ENCODE measurements around the gene TMEM204. TPM values are rescaled to one million over a fixed set of nuclear protein-coding genes. Genes with fewer than 3 reads are reported as not detected.

Gene TMEM204
- total RNA-seq, 6 donors from 2014 or later = 31.4 to 112 (median 48.4) TPM

DNA sequence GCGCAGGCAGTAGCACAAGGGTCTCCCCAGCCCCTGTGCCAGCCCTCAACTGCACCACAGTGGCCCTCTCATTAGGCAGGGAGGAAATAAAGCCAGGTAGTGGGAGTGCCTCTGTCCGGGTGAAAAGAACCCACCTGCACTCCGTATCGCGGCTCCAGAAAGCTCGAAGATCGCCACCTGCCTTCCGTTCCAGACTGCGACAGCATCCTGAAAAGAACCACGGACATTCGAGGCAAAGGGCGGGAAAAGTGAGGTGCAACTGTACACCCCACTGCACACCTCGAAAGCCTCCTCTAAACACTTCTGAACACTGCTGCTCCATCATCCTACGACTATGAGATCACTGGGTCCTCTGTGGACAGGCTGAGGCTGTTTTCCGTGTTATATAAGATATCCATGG lies 49.7 kb downstream of the TMEM204 start:
- H3K9me3 ChIP-seq = no peaks in the 10 kb centered on the region
- no peaks in the 10 kb centered on the region for H3K4me1 ChIP-seq
- DNase-seq (no peak), ATAC-seq (ENCODE audit: low FRiP score in 2 of 2) (no peak)
- 84% methylated on average over 10 to 15 of the region's 15 CpGs for WGBS, 2 donors
- no peaks in the 10 kb centered on the region for H3K27me3 ChIP-seq
- H3K27ac ChIP-seq = no peak overlapping the region
- H3K4me3 ChIP-seq = no peak overlapping the region
- no peak for TF ChIP-seq POLR2AphosphoS5 (IDR thresholded peaks at IDR 0.05)
- TF ChIP-seq POLR2A (IDR thresholded peaks at IDR 0.05) = no peak
- no peak for TF ChIP-seq EP300 (IDR thresholded peaks at IDR 0.05)
- TF ChIP-seq, protein P1, sequence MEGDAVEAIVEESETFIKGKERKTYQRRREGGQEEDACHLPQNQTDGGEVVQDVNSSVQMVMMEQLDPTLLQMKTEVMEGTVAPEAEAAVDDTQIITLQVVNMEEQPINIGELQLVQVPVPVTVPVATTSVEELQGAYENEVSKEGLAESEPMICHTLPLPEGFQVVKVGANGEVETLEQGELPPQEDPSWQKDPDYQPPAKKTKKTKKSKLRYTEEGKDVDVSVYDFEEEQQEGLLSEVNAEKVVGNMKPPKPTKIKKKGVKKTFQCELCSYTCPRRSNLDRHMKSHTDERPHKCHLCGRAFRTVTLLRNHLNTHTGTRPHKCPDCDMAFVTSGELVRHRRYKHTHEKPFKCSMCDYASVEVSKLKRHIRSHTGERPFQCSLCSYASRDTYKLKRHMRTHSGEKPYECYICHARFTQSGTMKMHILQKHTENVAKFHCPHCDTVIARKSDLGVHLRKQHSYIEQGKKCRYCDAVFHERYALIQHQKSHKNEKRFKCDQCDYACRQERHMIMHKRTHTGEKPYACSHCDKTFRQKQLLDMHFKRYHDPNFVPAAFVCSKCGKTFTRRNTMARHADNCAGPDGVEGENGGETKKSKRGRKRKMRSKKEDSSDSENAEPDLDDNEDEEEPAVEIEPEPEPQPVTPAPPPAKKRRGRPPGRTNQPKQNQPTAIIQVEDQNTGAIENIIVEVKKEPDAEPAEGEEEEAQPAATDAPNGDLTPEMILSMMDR (IDR thresholded peaks at IDR 0.05) = no peak
- peaks cover 6 to 65% (median 28%) of the 10 kb centered on the region in 4 donors for H3K36me3 ChIP-seq

DNA sequence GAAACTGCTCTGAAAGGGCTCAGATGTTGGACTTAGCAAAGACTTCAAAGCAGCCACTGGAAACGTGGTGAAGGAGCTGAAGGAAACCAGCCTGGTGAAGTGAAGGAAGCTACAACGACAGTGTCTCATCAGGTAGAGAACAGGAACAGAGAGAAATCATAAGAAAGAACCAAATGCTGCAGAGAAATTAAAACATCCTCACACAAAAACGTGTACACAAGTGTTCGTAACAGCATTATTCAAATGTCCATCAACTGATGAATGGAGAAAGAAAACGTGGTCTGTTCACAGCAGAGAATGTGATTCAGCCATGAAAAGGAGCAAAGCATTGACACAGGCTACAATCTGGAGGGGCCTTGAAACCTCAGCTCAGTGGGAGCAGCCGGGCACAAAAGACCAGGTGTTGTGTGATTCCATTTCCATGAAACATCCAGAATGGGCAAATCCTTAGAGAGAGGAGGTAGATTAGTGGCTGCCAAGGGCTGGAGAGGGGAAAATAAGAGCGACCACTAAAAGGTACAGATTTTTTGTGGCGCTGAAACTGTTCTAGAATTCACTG lies 51.5 kb downstream of the TMEM204 start:
- DNase-seq (no peak), ATAC-seq (ENCODE audit: low FRiP score in 2 of 2) (no peak)
- TF ChIP-seq EP300 (IDR thresholded peaks at IDR 0.05) = no peak
- TF ChIP-seq POLR2AphosphoS5 (IDR thresholded peaks at IDR 0.05) = no peak
- TF ChIP-seq POLR2A (IDR thresholded peaks at IDR 0.05) = no peak
- TF ChIP-seq, protein P1 (IDR thresholded peaks at IDR 0.05) = no peak
- Histone ChIP-seq H3K4me1 (no peaks in the 10 kb centered on the region), H3K27me3 (no peaks in the 10 kb centered on the region), H3K4me3 (no peak overlapping the region), H3K27ac (no peak overlapping the region), H3K36me3 (peaks cover 6 to 58% (median 31%) of the 10 kb centered on the region in 4 donors), H3K9me3 (no peaks in the 10 kb centered on the region)
- WGBS, 2 donors = 76 to 85% methylated on average over 8 of the region's 8 CpGs

DNA sequence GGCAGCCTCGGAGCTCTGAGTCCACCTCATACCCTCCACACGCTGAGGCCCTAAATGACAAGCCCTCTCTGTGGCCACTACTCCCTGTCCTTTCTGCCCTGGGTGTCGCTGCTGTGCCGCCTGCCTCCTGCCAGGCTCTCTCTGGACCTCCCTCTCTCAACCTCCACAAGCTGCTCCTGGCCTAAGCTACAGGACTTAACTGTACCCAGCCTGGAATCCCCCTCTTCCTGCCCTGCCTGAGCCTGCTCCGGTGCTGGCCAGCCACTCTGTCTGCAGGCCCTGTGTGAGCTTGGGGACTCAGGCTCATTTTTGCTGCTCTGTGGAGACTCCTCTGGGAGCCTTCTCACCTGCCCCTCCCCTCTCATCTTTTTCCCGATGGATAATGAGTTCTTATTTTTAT lies 56.9 kb downstream of the TMEM204 start:
- no peak for TF ChIP-seq EP300 (IDR thresholded peaks at IDR 0.05)
- TF ChIP-seq, protein P1 (IDR thresholded peaks at IDR 0.05) = no peak
- TF ChIP-seq POLR2A (IDR thresholded peaks at IDR 0.05) = no peak
- TF ChIP-seq POLR2AphosphoS5 (IDR thresholded peaks at IDR 0.05) = no peak
- H3K27me3 ChIP-seq = no peaks in the 10 kb centered on the region
- no peak overlapping the region for H3K27ac ChIP-seq
- no peaks in the 10 kb centered on the region for H3K4me1 ChIP-seq
- 92 to 98% methylated on average over 5 to 6 of the region's 6 CpGs for WGBS, 2 donors
- no peaks in the 10 kb centered on the region for H3K9me3 ChIP-seq
- no peak overlapping the region for H3K4me3 ChIP-seq
- DNase-seq (no peak), ATAC-seq (ENCODE audit: low FRiP score in 2 of 2) (no peak)
- H3K36me3 ChIP-seq = peaks cover 0 to 50% (median 25%) of the 10 kb centered on the region in 4 donors

DNA sequence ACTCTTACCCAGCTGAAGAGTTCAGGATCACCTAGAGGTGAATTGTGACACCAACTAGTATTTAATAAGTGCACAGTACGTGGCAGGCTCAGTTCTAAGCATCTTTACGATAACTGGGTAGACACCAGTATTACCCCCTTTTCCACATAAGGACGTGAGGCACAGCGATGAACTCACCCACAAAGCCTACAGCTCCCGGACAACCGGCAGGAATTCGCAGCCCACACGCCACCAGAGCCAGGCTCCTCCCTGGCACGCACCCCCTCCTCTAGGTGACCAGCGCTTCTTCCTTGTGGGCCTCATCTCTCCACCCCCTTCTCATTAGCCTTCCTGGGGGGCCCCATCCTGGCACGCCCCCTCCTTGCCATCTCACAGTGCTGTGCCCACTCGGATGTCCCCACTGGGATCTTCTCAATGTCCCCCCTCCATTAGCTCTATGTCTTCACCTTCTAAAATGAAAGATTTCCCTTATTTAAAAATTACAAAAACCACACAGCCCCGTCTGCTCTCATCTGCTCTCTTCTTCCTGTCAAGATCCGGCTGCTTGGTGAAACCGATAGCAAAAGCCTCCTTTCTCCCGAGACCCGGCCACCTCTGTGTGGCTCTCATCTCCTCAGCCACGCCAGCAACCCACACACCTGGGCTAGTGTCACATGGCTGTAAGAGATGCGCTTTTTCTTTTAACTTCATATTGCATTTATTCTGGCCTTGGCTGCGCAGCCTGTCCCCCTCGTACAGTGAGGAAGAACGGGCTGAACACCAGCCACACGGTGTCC lies 57.7 kb downstream of the TMEM204 start:
- TF ChIP-seq, protein P1 (IDR thresholded peaks at IDR 0.05) = no peak
- TF ChIP-seq POLR2AphosphoS5 (IDR thresholded peaks at IDR 0.05) = no peak
- no peak for TF ChIP-seq EP300 (IDR thresholded peaks at IDR 0.05)
- no peak for TF ChIP-seq POLR2A (IDR thresholded peaks at IDR 0.05)
- 90 to 94% methylated on average over 19 to 23 of the region's 23 CpGs for WGBS, 2 donors
- Histone ChIP-seq H3K4me3 (no peak overlapping the region), H3K27me3 (no peaks in the 10 kb centered on the region), H3K27ac (no peak overlapping the region), H3K9me3 (no peaks in the 10 kb centered on the region), H3K36me3 (peaks cover 0 to 47% (median 24%) of the 10 kb centered on the region in 4 donors), H3K4me1 (no peaks in the 10 kb centered on the region)
- DNase-seq (no peak), ATAC-seq (ENCODE audit: low FRiP score in 2 of 2) (no peak)
